NK-92 (cell line): ENCODE measurements around the gene MAVS.
A peak's percentile ranks its signal among the peaks of the same experiment; 100 is the strongest.
"Not testable (repeated sequence)": the region's sequence is repeated elsewhere in the genome, so short reads cannot be mapped to it uniquely, and the experiment has no call there.

ENCODE experiments used
- DNase-seq: peaks from one replicate; lab custom pipeline; 2025; ENCODE audit not compliant: unreplicated experiment; lab: John Stamatoyannopoulos, UW

MAVS gene

DNA sequence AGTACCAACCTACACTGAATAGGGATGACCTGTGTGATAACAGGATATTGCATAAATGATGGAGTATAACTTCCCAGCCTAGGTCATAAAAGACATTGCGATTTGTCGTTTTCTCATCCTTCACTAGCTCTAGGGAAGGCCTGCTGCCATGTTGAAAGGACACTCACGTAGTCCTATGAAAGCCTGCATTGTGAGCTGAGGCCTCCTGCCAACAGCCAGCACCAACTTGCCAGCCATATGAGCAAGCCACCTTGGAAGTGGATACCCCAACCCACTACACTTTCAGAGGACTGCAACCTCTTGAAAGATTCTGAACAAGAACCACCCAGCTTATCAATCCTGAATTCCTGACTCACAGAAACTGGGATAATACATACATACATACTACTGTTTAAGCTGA, 39.1 kb downstream of the MAVS start:
- DNase-seq = no peak

DNA sequence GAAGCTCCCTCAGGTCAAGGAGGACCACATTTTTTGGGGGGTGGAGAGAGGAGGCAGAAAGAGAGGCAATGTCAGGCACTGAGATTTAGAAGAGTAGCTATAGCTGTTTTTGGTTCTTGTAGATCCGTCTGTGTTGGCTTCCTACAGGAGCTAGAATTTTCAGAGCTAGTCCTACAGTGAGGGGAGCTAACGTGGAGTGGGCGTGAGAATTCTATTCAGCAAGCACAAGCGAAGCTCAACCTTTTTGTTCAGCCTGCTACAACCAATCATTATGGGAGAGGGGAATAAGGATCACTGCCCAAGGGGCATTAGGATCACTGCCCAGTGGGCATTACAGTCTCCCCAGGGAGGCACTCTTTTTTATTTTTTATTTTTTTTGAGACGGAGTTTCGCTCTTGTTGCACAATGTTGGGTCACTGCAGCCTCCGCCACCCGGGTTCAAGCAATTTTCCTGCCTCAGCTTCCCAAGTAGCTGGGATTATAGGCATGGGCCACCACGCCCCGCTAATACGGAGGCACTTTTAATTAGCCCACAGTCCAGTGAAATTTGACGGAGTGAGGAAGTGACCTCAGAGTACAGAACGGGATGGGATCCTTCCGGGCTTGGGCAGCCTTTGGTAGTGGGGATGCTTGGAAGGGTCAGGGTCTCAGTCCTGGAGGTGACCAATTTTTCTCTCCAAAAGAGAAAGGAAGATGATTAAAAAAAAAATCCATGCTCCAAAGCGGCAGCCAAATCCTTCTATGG, 41.4 kb downstream of the MAVS start:
- DNase-seq = no peak

DNA sequence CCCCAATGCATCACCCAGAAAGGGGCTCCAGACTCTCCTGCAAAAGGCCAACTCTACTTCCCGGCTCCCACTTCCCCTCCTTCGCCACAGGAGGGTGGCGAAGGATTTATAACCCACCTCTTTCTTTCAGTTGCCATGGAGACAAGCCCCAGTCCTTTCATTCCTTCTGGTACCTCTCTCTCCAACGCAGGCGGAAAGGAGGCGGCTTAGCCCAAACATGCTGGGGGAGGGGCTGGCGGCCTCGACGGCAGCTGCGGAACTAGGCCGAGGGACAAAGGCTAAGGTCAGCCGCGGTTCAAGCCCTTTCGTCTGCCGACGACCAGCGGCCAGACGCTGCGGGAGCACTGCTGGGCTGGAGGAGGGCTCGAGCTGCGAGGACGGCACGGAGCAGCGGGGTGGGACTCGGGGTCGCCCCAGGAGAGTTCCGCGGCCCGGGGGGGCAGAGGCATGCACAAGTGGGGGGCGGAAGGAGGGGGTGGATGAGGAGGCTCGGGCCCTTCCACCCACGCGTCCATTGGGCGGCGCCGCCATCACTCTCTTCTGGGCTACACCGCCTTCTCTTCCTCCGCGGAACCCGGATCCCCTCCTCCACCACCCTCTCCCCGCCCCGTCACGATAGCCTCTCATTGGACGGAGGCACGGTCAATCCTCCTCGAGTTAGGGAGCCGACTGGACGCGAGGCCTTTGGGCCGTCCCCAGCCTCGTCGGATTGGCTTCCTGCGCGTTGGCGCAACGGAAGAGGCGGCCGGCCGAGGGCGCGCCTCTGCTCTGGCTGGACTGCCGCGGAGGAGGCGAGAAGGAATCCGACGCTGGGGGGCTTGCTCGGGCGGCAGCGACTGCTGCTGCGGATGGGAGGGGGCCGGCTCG, 42.2 kb downstream of the MAVS start, which contains the start of gene PANK2:
Gene PANK2 (plus strand): TSS at position 766 of the 867 bp plus-strand sequence.
- DNase-seq = peak; percentile 82

DNA sequence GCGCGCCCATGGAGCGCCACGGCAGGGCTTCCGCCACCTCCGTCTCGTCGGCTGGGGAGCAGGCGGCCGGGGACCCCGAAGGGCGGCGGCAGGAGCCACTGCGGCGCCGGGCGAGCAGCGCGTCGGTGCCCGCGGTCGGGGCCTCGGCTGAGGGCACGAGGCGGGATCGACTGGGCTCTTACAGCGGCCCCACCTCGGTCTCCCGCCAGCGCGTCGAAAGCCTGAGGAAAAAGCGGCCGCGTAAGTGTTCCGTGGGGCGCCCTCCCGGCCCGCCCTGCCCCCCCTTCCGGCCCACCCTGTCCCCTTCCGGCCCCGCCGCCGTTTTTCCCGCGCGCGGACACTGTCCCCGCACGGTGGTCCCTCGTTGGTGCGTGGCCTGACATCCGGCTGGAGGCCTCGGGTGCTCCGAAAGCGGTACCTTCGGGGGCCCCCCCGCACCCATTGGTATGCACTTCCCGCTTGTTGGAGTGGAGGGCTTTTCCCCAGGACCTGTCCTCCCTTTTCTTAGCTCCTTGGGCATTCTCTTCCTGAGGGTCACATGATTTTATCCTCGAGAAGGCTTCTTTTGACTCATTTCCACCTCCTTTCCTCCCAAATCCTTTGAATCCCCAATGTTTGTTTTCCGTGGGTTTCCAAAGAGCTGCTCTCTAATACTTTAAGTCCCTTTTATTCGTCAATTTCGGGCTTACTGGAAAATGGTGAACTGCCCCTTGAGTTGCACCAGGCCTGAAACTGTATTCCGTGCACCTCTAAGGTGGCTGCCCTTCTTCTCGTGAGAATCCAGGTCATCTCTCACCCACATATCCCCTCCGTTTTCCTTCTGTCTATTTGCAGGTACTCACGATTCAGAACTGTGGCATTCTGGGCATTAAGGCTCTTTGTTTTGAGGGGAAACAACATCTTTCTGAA, 43.1 kb downstream of the MAVS start:
- no peak for DNase-seq

DNA sequence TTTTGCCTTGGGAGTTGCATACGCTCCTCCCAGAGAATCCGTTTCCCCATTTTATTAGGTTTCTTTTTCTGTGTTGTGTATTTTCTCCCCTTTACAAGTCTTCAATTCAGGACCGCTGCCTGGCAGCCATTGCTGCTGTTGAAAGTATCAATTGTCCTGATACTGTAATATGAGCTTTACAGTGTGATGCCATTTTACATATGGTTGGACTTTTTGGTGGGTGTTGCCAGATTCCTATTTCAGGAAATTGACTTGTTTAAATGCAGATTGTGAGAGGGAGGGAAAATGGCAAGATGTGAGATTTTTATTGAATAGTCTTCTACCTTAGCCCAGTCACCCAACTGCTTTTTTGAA, 43.7 kb downstream of the MAVS start:
- DNase-seq = no peak

DNA sequence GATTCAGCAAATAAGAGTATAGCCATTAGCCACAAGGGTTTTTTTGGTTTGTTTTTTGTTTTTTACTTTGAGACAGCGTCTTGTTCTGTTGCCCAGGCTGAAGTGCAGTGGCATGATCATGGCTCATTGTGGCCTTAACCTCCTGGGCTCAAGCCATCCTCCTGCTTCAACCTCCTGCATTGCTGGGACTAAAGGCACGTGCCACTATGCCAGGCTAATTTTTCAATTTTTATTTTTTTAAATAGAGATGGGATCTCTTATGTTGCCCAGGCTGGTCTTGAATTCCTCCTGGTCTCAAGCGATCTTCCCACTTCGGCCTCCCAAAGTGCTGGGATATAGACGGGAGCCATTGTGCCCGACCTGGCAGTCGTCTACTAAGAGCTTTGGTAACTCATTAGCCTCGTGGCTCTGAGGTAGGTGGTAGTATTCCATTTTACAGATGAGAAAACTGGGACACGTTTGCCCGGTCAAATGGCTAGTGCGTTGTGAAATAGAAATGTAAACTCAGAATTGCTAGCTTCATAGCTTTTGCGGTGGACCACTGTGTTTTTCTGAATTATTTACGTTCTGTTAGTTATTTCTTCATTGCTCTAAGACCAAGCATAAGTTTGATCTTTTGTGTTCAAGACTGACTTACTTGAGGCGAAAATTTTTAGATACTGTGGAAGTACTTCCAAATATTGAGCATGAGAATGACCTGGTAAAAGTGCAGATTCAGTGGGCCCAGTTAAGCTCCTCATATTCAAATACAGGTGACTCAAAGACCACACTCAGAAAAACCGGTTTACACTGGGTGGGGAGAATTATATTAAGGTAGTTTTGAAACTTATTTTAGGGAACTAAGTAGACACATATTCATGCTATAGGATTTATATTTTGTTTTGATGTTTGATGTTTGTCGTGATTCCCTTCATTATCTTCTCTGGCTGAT, 44.6 kb downstream of the MAVS start:
- no peak for DNase-seq

DNA sequence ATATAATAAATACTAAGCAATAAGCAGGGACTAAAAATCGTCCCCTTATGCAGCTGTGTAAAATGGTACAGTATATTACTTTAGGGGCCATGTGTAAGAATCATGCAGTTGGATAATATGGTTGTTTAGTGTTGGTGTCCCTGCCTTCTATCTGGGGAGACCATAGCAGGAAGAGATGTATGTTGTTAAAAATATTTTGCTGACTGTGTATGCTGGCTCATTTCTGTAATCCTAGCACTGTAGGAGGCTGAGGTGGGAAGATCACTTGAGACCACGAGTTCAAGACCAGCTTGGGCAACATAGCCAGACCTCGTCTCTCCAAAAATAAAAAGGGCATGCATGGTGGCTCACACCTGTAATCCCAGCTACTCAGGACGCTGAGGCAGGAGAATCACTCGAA, 48.2 kb downstream of the MAVS start:
- no peak for DNase-seq

DNA sequence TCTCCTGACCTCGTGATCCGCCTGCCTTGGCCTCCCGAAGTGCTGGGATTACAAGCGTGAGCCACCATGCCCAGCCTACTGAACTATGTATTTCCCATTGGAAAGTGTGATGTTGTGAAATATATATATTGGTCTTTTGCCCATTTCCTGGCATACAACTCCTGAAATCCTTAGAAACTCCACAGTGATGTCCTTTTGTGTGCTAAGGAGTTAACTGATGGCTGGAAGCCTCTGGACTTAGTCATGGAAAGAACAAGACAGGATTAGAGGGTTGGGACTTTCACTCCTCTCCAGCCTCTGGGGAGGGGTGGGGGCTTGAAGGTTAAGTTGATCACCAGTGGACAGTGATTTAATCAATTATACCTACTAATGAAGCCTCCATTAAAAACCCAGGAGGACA, 49.7 kb downstream of the MAVS start:
- DNase-seq = no peak

DNA sequence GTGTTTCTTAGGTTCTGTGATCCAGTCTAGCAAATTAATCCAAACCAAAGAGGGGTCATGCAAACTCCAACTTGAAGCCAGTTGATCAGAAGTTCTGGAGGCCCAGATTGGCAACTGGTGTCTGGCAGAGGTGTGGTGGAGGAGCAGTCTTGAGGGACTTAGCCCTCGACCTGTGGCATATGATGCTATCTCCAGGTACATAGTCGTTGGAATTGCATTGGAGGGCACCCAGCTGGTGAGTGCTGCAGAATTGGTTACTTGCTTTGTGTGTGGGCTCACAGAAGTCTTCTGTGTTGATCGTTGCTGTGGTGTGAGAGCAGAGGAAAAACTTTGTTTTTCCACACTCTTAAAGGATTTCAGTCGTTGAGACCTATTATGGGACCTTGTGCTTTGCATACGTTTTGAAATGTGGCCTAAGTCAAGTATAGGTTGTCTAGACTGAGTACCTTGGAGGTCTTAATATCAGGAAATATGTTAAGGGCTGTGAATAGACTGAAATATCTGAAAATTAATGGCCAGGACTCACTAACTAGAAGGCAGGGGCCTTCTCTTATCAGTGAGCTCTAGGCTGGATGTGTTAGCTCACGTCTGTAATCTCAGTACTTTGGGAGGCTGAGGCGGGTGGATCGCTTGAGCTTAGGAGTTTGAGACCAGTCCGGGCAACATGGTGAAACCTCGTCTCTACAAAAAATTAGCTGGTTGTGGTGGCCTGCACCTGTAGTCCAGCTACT, 50.4 kb downstream of the MAVS start:
- no peak for DNase-seq

DNA sequence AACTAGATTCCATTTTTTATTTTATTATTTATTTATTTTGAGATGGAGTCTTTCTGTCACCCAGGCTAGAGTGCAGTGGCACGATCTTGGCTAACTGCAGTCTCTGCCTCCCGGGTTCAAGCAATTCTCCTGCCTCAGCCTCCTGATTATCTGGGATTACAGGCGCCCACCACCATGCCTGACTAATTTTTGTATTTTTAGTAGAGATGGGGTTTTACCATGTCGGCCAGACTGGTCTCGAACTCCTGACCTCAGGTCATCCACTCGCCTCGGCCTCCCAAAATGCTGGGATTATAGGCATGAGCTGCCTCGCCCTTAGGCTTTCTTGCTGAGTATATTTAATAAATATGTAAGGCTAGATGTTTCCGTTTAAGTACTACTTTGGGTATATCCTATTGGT, 51.5 kb downstream of the MAVS start:
- DNase-seq = not testable (repeated sequence)

DNA sequence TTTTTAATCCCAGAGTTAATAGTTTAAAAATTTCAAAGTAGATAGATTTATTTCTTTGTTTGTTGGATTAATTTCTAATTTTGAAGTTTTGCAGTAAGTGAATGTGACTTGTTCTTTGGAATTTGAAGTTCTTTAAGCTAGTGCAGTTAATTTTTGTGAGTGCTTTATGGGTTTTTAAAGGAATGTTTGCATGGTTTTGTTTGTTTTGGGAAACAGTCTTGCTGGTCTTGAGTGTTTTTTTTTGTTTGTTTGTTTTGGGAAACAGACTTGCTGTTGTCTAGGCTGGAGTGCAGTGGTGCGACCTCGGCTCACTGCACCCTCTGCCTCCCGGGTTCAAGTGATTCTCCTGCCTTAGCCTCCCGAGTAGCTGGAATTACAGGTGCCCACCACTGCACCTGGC, 52.0 kb downstream of the MAVS start:
- DNase-seq = no peak

DNA sequence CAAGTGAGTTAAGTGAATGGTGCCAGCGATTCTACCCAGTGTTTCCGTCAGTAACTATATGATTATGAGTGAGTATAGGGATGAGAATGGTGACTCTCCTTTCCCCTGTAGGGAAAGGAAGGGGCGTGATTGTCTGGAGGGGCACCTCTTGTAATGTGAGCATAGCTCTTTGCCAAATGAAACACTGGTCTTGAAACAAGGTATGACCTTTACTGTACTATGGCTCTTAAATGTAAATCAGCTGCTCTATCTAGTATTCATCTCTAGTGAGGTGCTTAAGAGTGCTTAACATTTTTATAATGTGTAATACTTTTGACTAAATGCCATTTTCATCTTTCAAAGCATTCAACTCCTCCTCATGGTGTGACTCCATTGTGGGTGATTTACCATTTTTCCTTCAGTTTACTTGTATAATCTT, 53.6 kb downstream of the MAVS start:
- no peak for DNase-seq

DNA sequence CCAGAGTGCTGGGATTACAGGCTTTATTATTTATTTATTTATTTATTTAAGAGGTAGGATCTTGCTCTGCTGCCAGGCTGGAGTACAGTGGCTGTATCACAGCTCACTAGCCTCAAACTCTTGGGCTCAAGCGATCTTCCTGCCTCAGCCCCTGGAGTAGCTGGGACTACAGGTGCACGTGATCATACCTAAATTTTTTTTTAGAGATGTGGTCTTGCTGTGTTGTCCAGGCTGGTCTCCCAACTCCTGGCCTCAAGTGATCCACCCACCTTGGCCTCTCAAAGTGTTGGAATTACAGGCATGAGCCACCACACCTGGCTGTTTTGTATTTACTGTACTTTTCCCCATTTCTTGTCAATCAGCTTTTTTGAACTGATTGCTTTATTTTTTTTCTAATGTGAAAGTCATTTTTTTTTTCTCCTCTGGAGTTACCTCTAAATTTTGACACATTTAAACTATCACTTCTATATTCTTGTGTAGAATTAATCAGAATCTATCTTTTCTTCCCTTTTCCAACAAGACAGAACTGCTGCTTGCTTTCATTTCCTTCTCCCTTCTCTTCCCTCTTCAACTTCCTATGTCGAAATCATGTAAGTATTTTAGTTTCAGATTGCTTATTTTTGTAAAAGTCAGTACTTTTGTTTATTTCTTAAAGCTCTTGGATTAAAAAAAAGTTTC, 54.5 kb downstream of the MAVS start:
- DNase-seq = no peak

DNA sequence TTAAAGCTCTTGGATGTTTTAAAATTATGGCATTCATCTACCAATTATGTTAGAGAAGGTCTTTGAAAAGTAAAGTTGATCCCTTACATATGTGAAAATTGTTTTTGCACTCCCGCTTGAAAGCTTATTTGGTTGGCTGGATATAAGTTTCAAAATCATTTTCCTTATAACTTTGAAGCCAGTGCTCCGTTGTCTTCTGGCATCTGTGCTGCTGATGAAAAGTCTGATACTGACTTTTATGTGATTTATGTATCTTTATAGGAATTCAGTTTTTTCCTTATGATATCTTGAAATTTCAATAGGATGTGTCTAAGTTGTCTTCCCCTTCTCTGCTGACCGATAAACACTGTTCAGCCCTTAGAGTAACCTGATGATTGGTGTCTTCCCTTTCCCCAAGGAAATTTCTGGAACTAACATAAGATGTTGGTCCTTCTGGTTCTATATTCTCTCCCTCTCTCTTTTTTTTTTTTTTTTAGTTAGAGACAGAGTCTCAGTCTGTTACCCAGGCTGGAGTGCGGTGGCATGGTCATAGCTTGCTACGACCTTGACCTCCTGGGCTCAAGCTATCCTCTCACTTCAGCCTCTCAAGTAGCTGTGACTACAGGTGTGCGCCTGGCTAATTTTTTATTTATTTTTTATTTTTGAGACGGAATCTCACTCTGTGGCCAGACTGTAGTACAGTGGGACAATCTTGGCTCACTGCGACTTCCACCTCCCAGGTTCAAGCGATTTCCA, 55.2 kb downstream of the MAVS start:
- no peak for DNase-seq

DNA sequence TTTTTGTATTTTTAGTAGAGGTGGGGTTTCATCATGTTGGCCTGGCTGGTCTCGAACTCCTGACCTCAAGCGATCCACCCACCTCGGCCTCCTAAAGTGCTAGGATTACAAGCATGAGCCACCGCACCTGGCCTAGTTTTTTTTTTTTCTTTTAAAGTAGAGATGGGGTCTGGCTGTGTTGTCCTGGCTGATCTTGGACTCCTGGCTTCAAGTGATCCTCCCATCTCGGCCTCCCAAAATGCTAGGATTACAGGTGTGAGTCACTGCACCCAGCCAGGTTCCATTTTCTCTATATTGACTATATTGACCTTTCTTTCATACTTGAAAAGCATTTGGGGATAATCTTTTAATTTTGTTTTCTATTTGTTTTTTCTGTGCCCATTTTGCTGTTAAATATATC, 55.8 kb downstream of the MAVS start:
- DNase-seq = no peak

DNA sequence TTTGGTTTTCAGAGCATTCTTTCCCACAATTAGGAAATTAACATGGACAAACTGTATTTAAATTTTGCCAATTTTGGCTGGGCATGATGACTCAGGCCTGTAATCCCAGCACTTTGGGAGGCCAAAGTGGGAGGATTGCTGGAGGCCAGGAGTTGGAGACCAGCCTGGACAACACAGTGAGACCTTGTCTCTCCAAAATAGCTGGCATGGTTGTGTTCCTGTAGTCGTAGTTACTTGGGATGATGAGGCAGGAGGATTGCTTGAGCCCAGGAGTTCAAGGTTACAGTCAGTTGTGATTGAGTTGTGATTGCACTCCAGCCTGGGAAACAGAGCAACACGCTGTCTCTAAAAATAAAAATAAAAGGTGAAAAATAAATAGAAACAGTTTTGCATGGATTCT, 57.6 kb downstream of the MAVS start:
- DNase-seq = no peak

DNA sequence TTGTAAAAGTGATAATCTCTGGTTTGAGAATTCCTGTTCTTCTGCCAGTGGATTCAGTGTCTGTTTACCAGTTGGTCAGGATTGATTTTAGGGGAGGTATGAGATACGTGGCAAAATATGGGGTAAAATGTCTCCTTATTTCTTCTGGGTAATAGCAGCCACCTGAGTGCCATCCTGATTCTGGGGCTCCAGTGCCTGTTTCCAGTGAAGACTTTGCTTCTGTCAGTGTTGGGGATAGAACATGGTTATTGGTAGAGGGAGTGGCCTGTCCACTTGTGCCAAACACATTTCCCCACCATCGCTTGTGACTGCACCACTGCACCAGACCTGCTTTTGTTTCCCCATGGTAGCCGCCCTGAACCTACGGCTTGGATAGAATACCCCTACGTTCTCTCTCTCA, 58.2 kb downstream of the MAVS start:
- no peak for DNase-seq
